GM12891 (cell line): ENCODE results near the gene KDM4E.

Experiments used
- PAX5 ChIP-seq: IDR thresholded peaks from 2 replicates; pipeline ENCODE4 v1.6.1; 2011; ENCODE audit warnings: low read length, moderate library complexity, mild to moderate bottlenecking; ENCODE audit not compliant: insufficient read depth, severe bottlenecking
- POLR2A ChIP-seq: IDR thresholded peaks from 2 replicates; pipeline ENCODE4 v1.6.1; 2011; ENCODE audit warnings: low read depth, low read length, control low read depth
- POLR2AphosphoS5 ChIP-seq: IDR thresholded peaks from 2 replicates; pipeline ENCODE4 v1.6.1; 2011; ENCODE audit warnings: low read depth, low read length, control low read depth
- POU2F2 ChIP-seq: IDR thresholded peaks from 2 replicates; pipeline ENCODE4 v1.6.1; 2011; ENCODE audit warnings: low read depth, mild to moderate bottlenecking, control low read depth, low read length, moderate library complexity
- SPI1 ChIP-seq: IDR thresholded peaks from 2 replicates; pipeline ENCODE4 v1.6.1; 2011; ENCODE audit warnings: low read depth, low read length, control low read depth
- TAF1 ChIP-seq: IDR thresholded peaks from 2 replicates; pipeline ENCODE4 v1.6.1; 2011; ENCODE audit warnings: low read depth, low read length, control low read depth

- TF ChIP-seq POLR2A (no peak), POLR2AphosphoS5 (no peak), SPI1 (no peak), TAF1 (no peak), POU2F2 (no peak), PAX5 (no peak)
Measured at GRCh38 chr11:95076981-95077380, 51.9 kb downstream of the KDM4E start.
